Bronchial epithelial cell (primary cell): ENCODE data around the gene RUNX3. TPM values are rescaled to one million over a fixed set of nuclear protein-coding genes. Genes with fewer than 3 reads are reported as not detected.

Experiments used
- DNase-seq: peaks from one replicate; pipeline ENCODE4 v3.0.0-alpha.2; 2010; ENCODE audit warnings: low read depth
- FAIRE-seq: peaks from 2 replicates; lab custom pipeline; 2011; peaks lifted over from hg19 to GRCh38; lab: Jason Lieb, UNC
- H3K27me3 ChIP-seq: 2 replicates; pipeline ENCODE4 v1.5.1; 2011; ENCODE audit warnings: low read length; ENCODE audit not compliant: control insufficient read depth, insufficient read depth
- H3K36me3 ChIP-seq: 2 replicates; pipeline ENCODE4 v1.5.1; 2011; ENCODE audit warnings: low read length; ENCODE audit not compliant: control insufficient read depth, insufficient read depth
- H3K4me3 ChIP-seq: 2 replicates; pipeline ENCODE4 v1.5.1; 2011; ENCODE audit warnings: mild to moderate bottlenecking, low read depth, low read length, control low read depth
- CTCF ChIP-seq: IDR thresholded peaks from 2 replicates; pipeline ENCODE4 v1.5.1; 2011; ENCODE audit warnings: mild to moderate bottlenecking, moderate library complexity, low read length, control low read depth, inconsistent platforms; ENCODE audit not compliant: insufficient read depth, severe bottlenecking
- total RNA-seq: library from RNA; depleted of rRNA; stranded (reverse); fragments of >200 nt; gene quantifications from 2 replicates; pipeline ENCODE4 v1.2.1, GENCODE V29; 2014

The RUNX3 gene
- total RNA-seq, 1 donor from 2014 or later: 0.26 TPM

GRCh38 chr1:24898909-24899439 is 31.1 kb downstream of the RUNX3 start:
- H3K27me3 ChIP-seq: no peaks in the 10 kb centered on the region
- no peak for DNase-seq
- FAIRE-seq: no peak
- no peak for TF ChIP-seq CTCF
- H3K36me3 ChIP-seq: no peaks in the 10 kb centered on the region
- no peak overlapping the region for H3K4me3 ChIP-seq

- TF ChIP-seq CTCF: peak; percentile 85
- FAIRE-seq (peak; percentile 23), DNase-seq (peak; percentile 29)
- Histone ChIP-seq H3K36me3 (no peaks in the 10 kb centered on the region), H3K27me3 (no peaks in the 10 kb centered on the region), H3K4me3 (no peak overlapping the region)
Observed at GRCh38 chr1:24898152-24898908, 31.7 kb downstream of the RUNX3 start.

- H3K4me3 ChIP-seq: no peak overlapping the region
- no peaks in the 10 kb centered on the region for H3K36me3 ChIP-seq
- TF ChIP-seq CTCF: no peak
- H3K27me3 ChIP-seq: no peaks in the 10 kb centered on the region
- DNase-seq (no peak), FAIRE-seq (peak; percentile 62)
Observed at GRCh38 chr1:24897263-24898151, 32.6 kb downstream of the RUNX3 start.

GRCh38 chr1:24896596-24897262 is 33.3 kb downstream of the RUNX3 start:
- no peak for FAIRE-seq
- no peaks in the 10 kb centered on the region for H3K27me3 ChIP-seq
- TF ChIP-seq CTCF: no peak
- no peaks in the 10 kb centered on the region for H3K36me3 ChIP-seq
- DNase-seq: no peak
- no peak overlapping the region for H3K4me3 ChIP-seq

GRCh38 chr1:24896176-24896575 is 33.9 kb downstream of the RUNX3 start:
- Histone ChIP-seq H3K27me3 (no peaks in the 10 kb centered on the region), H3K36me3 (no peaks in the 10 kb centered on the region), H3K4me3 (no peak overlapping the region)
- TF ChIP-seq CTCF: no peak
- DNase-seq: no peak
- FAIRE-seq: no peak
